ENCODE measurements around the gene GAS7. TPM values are rescaled to one million over a fixed set of nuclear protein-coding genes. Genes with fewer than 3 reads are reported as not detected.

The GAS7 gene
- total RNA-seq, 2 experiments from 2014 or later = 0.24 to 0.26 TPM

- intact Hi-C loops (cut with micrococcal nuclease) = no loop called here
- ChIA-PET POLR2A (no interaction called here), CTCF (no interaction called here)
- H3K27ac Mint-ChIP-seq = no peak overlapping the region
- no peaks in the 10 kb centered on the region for H3K27me3 Mint-ChIP-seq
- H3K9me3 Mint-ChIP-seq = peaks cover 22% of the 10 kb centered on the region
- peaks cover 2% of the 10 kb centered on the region for H3K36me3 Mint-ChIP-seq
- no peak overlapping the region for H3K4me3 Mint-ChIP-seq
- DNase-seq = no peak
- H3K4me1 Mint-ChIP-seq (ENCODE audit: low read depth) = no peaks in the 10 kb centered on the region
These were observed 315.0 kb downstream of the GAS7 start for GRCh38 chr17:9883451-9883850.

- CTCF ChIA-PET = no interaction called here
- H3K4me3 Mint-ChIP-seq = no peak overlapping the region
- DNase-seq = no peak
- H3K27me3 Mint-ChIP-seq = peaks cover 5% of the 10 kb centered on the region
- H3K4me1 Mint-ChIP-seq (ENCODE audit: low read depth) = no peaks in the 10 kb centered on the region
- H3K9me3 Mint-ChIP-seq = peaks cover 22% of the 10 kb centered on the region
- no peak overlapping the region for H3K27ac Mint-ChIP-seq
- peaks cover 2% of the 10 kb centered on the region for H3K36me3 Mint-ChIP-seq
- intact Hi-C loops (cut with micrococcal nuclease) = no loop called here
- POLR2A ChIA-PET = no interaction called here
These were observed 317.8 kb downstream of the GAS7 start for GRCh38 chr17:9880582-9880999.

GRCh38 chr17:9878786-9879525 is 319.4 kb downstream of the GAS7 start:
- POLR2A ChIA-PET = no interaction called here
- CTCF ChIA-PET = no interaction called here

GRCh38 chr17:9878356-9878755 is 320.1 kb downstream of the GAS7 start:
- ChIA-PET POLR2A (no interaction called here), CTCF (no interaction called here)
- H3K9me3 Mint-ChIP-seq = peaks cover 16% of the 10 kb centered on the region
- H3K4me3 Mint-ChIP-seq = no peak overlapping the region
- H3K27me3 Mint-ChIP-seq = peaks cover 5% of the 10 kb centered on the region
- no peaks in the 10 kb centered on the region for H3K4me1 Mint-ChIP-seq (ENCODE audit: low read depth)
- no peak for DNase-seq
- H3K36me3 Mint-ChIP-seq = peaks cover 2% of the 10 kb centered on the region
- H3K27ac Mint-ChIP-seq = no peak overlapping the region
- intact Hi-C loops (cut with micrococcal nuclease) = no loop called here

More at GRCh38 chr17:9878786-9879525, 319.4 kb downstream of the GAS7 start:
- DNase-seq = no peak
- H3K4me3 Mint-ChIP-seq = no peak overlapping the region
- peaks cover 2% of the 10 kb centered on the region for H3K36me3 Mint-ChIP-seq
- no peak overlapping the region for H3K27ac Mint-ChIP-seq
- intact Hi-C loops (cut with micrococcal nuclease) = no loop called here
- H3K4me1 Mint-ChIP-seq (ENCODE audit: low read depth) = no peaks in the 10 kb centered on the region
- peaks cover 20% of the 10 kb centered on the region for H3K9me3 Mint-ChIP-seq
- H3K27me3 Mint-ChIP-seq = peaks cover 5% of the 10 kb centered on the region

- peaks cover 9% of the 10 kb centered on the region for H3K27me3 Mint-ChIP-seq
- H3K27ac Mint-ChIP-seq = no peak overlapping the region
- DNase-seq = no peak
- H3K4me3 Mint-ChIP-seq = no peak overlapping the region
- CTCF ChIA-PET = no interaction called here
- no peaks in the 10 kb centered on the region for H3K9me3 Mint-ChIP-seq
- no peaks in the 10 kb centered on the region for H3K4me1 Mint-ChIP-seq (ENCODE audit: low read depth)
- POLR2A ChIA-PET = no interaction called here
- H3K36me3 Mint-ChIP-seq = no peaks in the 10 kb centered on the region
- intact Hi-C loops (cut with micrococcal nuclease) = no loop called here
These were observed 323.0 kb downstream of the GAS7 start for GRCh38 chr17:9875441-9875840.

- peaks cover 9% of the 10 kb centered on the region for H3K27me3 Mint-ChIP-seq
- H3K36me3 Mint-ChIP-seq = no peaks in the 10 kb centered on the region
- H3K27ac Mint-ChIP-seq = no peak overlapping the region
- intact Hi-C loops (cut with micrococcal nuclease) = no loop called here
- H3K9me3 Mint-ChIP-seq = no peaks in the 10 kb centered on the region
- H3K4me1 Mint-ChIP-seq (ENCODE audit: low read depth) = no peaks in the 10 kb centered on the region
- POLR2A ChIA-PET = no interaction called here
- no peak overlapping the region for H3K4me3 Mint-ChIP-seq
- no peak for DNase-seq
- CTCF ChIA-PET = no interaction called here
These were observed 323.7 kb downstream of the GAS7 start for GRCh38 chr17:9874722-9875121.

- Mint-ChIP-seq H3K9me3 (no peaks in the 10 kb centered on the region), H3K4me1 (ENCODE audit: low read depth) (no peaks in the 10 kb centered on the region)
- CTCF ChIA-PET = no interaction called here
These were observed 325.6 kb downstream of the GAS7 start for GRCh38 chr17:9872852-9873251.

GRCh38 chr17:9868552-9868951 is 329.9 kb downstream of the GAS7 start:
- CTCF ChIA-PET = no interaction called here
- no peak for DNase-seq
- H3K9me3 Mint-ChIP-seq = no peaks in the 10 kb centered on the region
- H3K27ac Mint-ChIP-seq = no peak overlapping the region
- H3K4me3 Mint-ChIP-seq = no peak overlapping the region
- intact Hi-C loops (cut with micrococcal nuclease) = no loop called here
- POLR2A ChIA-PET = no interaction called here
- H3K27me3 Mint-ChIP-seq = peaks cover 7% of the 10 kb centered on the region
- no peaks in the 10 kb centered on the region for H3K36me3 Mint-ChIP-seq
- no peaks in the 10 kb centered on the region for H3K4me1 Mint-ChIP-seq (ENCODE audit: low read depth)

More at GRCh38 chr17:9872852-9873251, 325.6 kb downstream of the GAS7 start:
- no peaks in the 10 kb centered on the region for H3K36me3 Mint-ChIP-seq
- H3K4me3 Mint-ChIP-seq = no peak overlapping the region
- no peak for DNase-seq
- POLR2A ChIA-PET = no interaction called here
- H3K27me3 Mint-ChIP-seq = peaks cover 12% of the 10 kb centered on the region
- intact Hi-C loops (cut with micrococcal nuclease) = no loop called here
- H3K27ac Mint-ChIP-seq = no peak overlapping the region

GRCh38 chr17:9865586-9865985 is 332.8 kb downstream of the GAS7 start:
- H3K36me3 Mint-ChIP-seq = no peaks in the 10 kb centered on the region
- ChIA-PET POLR2A (no interaction called here), CTCF (interaction anchor here (1.2 kb wide), 1 partner anchor 9 kb away, joined by 3 read pairs; no protein-coding TSS in a partner anchor)
- intact Hi-C loops (cut with micrococcal nuclease) = no loop called here
- no peak overlapping the region for H3K4me3 Mint-ChIP-seq
- no peaks in the 10 kb centered on the region for H3K9me3 Mint-ChIP-seq
- H3K27ac Mint-ChIP-seq = no peak overlapping the region
- DNase-seq = no peak
- H3K27me3 Mint-ChIP-seq = peaks cover 5% of the 10 kb centered on the region
- H3K4me1 Mint-ChIP-seq (ENCODE audit: low read depth) = no peaks in the 10 kb centered on the region

- H3K4me1 Mint-ChIP-seq (ENCODE audit: low read depth) = no peaks in the 10 kb centered on the region
- ChIA-PET CTCF (no interaction called here), POLR2A (no interaction called here)
- no peak for DNase-seq
- no peak overlapping the region for H3K27ac Mint-ChIP-seq
- no peak overlapping the region for H3K4me3 Mint-ChIP-seq
- peaks cover 1% of the 10 kb centered on the region for H3K27me3 Mint-ChIP-seq
- H3K36me3 Mint-ChIP-seq = no peaks in the 10 kb centered on the region
- intact Hi-C loops (cut with micrococcal nuclease) = no loop called here
- peaks cover 9% of the 10 kb centered on the region for H3K9me3 Mint-ChIP-seq
These were observed 335.5 kb downstream of the GAS7 start for GRCh38 chr17:9862949-9863348.

- CTCF ChIA-PET = no interaction called here
- Mint-ChIP-seq H3K36me3 (no peaks in the 10 kb centered on the region), H3K27ac (no peak overlapping the region), H3K4me1 (ENCODE audit: low read depth) (no peaks in the 10 kb centered on the region), H3K4me3 (no peak overlapping the region), H3K9me3 (peaks cover 9% of the 10 kb centered on the region), H3K27me3 (peaks cover 1% of the 10 kb centered on the region)
- POLR2A ChIA-PET = no interaction called here
- intact Hi-C loops (cut with micrococcal nuclease) = no loop called here
- DNase-seq = no peak
These were observed 336.2 kb downstream of the GAS7 start for GRCh38 chr17:9862220-9862619.

- Mint-ChIP-seq H3K27me3 (peaks cover 1% of the 10 kb centered on the region), H3K36me3 (no peaks in the 10 kb centered on the region), H3K4me1 (ENCODE audit: low read depth) (no peaks in the 10 kb centered on the region)
These were observed 337.6 kb downstream of the GAS7 start for GRCh38 chr17:9860851-9861250.

More at GRCh38 chr17:9860851-9861250, 337.6 kb downstream of the GAS7 start:
- ChIA-PET CTCF (no interaction called here), POLR2A (no interaction called here)
- H3K9me3 Mint-ChIP-seq = peaks cover 9% of the 10 kb centered on the region
- intact Hi-C loops (cut with micrococcal nuclease) = no loop called here
- no peak overlapping the region for H3K4me3 Mint-ChIP-seq
- no peak overlapping the region for H3K27ac Mint-ChIP-seq
- no peak for DNase-seq
